OCI-LY3 (cell line): ENCODE results near the gene PREP.
"Not testable (repeated sequence)": the region's sequence is repeated elsewhere in the genome, so short reads cannot be mapped to it uniquely, and the experiment has no call there.

ENCODE experiments used
- H2AFZ ChIP-seq: fragments of 200-600, 300-600 bp; shearing (Covaris generic); 2 replicates; pipeline ENCODE4 v1.6.0; 2014; ENCODE audit warnings: antibody characterized with exemption, low read depth, low read length
- H3K27ac ChIP-seq: fragments of 200-600, 300-600 bp; sonication (generic); 2 replicates; pipeline ENCODE4 v1.5.1; 2014; ENCODE audit warnings: mild to moderate bottlenecking, low read length, moderate library complexity, mixed read lengths
- H3K27me3 ChIP-seq: fragments of 200-600, 300-600 bp; sonication (generic); 2 replicates; pipeline ENCODE4 v1.6.1; 2014; ENCODE audit warnings: low read depth, low read length, mixed read lengths
- H3K36me3 ChIP-seq: fragments of 200-600, 300-600 bp; sonication (generic); replicated peaks from 2 replicates; pipeline ENCODE3; 2014; ENCODE audit warnings: low read depth, low read length, mixed read lengths
- H3K4me1 ChIP-seq: fragments of 300-600, 200-600 bp; sonication (generic); 2 replicates; pipeline ENCODE4 v1.6.1; 2014; ENCODE audit warnings: low read length, mixed read lengths
- H3K4me2 ChIP-seq: fragments of 200-600, 300-600 bp; sonication (generic); 2 replicates; pipeline ENCODE4 v1.6.1; 2014; ENCODE audit warnings: low read length, mixed read lengths
- H3K4me3 ChIP-seq: fragments of 300-600, 200-600 bp; sonication (generic); 2 replicates; pipeline ENCODE4 v1.5.1; 2014; ENCODE audit warnings: antibody characterized with exemption, mild to moderate bottlenecking, low read length, moderate library complexity
- H3K79me2 ChIP-seq: fragments of 300-600, 200-600 bp; shearing (Covaris generic); 2 replicates; pipeline ENCODE4 v1.6.1; 2014; ENCODE audit warnings: mild to moderate bottlenecking, low read length, mixed read lengths
- H3K9ac ChIP-seq: fragments of 300-600, 200-600 bp; shearing (Covaris generic); 2 replicates; pipeline ENCODE4 v1.6.0; 2014; ENCODE audit warnings: mild to moderate bottlenecking, low read length, moderate library complexity
- H3K9me3 ChIP-seq: fragments of 200-600, 300-600 bp; shearing (Covaris generic); 2 replicates; pipeline ENCODE4 v1.6.1; 2014; ENCODE audit warnings: low read length, mixed read lengths; ENCODE audit not compliant: insufficient read depth
- H4K20me1 ChIP-seq: fragments of 200-600, 300-600 bp; sonication (generic); 2 replicates; pipeline ENCODE4 v1.6.1; 2016; ENCODE audit warnings: low read length, mixed read lengths; ENCODE audit not compliant: insufficient read depth
- EZH2phosphoT487 ChIP-seq: fragments of 200-600 bp; shearing (Covaris generic); IDR thresholded peaks from 2 replicates; pipeline ENCODE4 v1.6.1; 2018; ENCODE audit warnings: antibody characterized with exemption, mixed run types, low read depth
- TF ChIP-seq, protein P1 (sequence below): fragments of 200-600, 300-600 bp; sonication (generic); IDR thresholded peaks from 2 replicates; pipeline ENCODE4 v1.5.1; 2014; ENCODE audit warnings: antibody characterized with exemption, low read length, low read depth

The PREP gene

DNA sequence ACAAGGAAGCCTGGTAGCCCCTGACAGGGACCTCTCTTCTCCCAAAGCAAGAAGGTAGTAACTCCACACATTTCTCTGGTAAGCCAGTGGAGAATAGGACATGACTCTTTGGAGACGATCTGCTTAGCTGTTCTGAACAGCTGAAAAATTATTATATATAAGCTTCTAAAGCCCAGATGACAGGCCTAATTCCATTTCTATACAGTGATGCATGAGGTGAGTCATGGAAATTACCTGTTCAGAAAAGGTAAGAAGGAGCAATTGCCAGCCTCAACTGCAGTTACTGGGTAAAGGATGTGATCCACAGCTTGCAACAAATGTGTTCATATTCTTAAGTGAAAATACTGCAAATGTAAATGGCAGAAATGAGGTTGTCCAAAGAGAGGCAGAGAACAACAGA is 54.0 kb downstream of the PREP start:
- no peaks in the 10 kb centered on the region for H4K20me1 ChIP-seq
- H3K27me3 ChIP-seq: no peaks in the 10 kb centered on the region
- no peak overlapping the region for H3K4me3 ChIP-seq
- TF ChIP-seq, protein P1, sequence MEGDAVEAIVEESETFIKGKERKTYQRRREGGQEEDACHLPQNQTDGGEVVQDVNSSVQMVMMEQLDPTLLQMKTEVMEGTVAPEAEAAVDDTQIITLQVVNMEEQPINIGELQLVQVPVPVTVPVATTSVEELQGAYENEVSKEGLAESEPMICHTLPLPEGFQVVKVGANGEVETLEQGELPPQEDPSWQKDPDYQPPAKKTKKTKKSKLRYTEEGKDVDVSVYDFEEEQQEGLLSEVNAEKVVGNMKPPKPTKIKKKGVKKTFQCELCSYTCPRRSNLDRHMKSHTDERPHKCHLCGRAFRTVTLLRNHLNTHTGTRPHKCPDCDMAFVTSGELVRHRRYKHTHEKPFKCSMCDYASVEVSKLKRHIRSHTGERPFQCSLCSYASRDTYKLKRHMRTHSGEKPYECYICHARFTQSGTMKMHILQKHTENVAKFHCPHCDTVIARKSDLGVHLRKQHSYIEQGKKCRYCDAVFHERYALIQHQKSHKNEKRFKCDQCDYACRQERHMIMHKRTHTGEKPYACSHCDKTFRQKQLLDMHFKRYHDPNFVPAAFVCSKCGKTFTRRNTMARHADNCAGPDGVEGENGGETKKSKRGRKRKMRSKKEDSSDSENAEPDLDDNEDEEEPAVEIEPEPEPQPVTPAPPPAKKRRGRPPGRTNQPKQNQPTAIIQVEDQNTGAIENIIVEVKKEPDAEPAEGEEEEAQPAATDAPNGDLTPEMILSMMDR: no peak
- TF ChIP-seq EZH2phosphoT487: no peak
- H3K36me3 ChIP-seq: no peaks in the 10 kb centered on the region
- no peak overlapping the region for H2AFZ ChIP-seq
- no peaks in the 10 kb centered on the region for H3K4me1 ChIP-seq
- H3K9ac ChIP-seq: no peak overlapping the region
- H3K9me3 ChIP-seq: no peaks in the 10 kb centered on the region
- H3K27ac ChIP-seq: no peak overlapping the region
- no peaks in the 10 kb centered on the region for H3K79me2 ChIP-seq
- no peak overlapping the region for H3K4me2 ChIP-seq

DNA sequence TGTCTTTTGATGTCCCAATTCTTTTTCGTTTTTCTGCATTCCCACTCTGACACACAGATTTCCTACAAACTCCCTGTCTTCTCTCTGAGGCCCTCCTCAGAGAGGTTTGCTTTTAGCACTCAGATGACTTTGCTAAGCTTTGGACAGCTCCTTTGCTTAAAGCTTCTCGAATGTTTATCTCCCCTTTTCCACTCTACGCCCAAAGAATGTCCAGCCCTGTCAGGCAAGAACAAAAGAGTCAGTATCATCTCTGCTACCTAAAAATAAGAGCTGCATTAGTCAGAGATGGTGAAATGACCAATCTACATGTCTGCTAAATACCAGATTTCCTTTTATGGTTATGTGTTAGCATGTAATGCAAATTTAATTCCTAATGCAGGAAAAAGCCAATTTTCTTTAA is 56.8 kb downstream of the PREP start:
- H3K4me1 ChIP-seq: no peaks in the 10 kb centered on the region
- no peaks in the 10 kb centered on the region for H3K36me3 ChIP-seq
- H3K79me2 ChIP-seq: no peaks in the 10 kb centered on the region
- no peak overlapping the region for H3K27ac ChIP-seq
- no peaks in the 10 kb centered on the region for H3K9me3 ChIP-seq
- H3K27me3 ChIP-seq: no peaks in the 10 kb centered on the region
- no peak overlapping the region for H3K4me3 ChIP-seq
- H3K9ac ChIP-seq: no peak overlapping the region
- no peak overlapping the region for H2AFZ ChIP-seq
- H3K4me2 ChIP-seq: no peak overlapping the region
- TF ChIP-seq, protein P1: no peak
- TF ChIP-seq EZH2phosphoT487: no peak
- no peaks in the 10 kb centered on the region for H4K20me1 ChIP-seq

DNA sequence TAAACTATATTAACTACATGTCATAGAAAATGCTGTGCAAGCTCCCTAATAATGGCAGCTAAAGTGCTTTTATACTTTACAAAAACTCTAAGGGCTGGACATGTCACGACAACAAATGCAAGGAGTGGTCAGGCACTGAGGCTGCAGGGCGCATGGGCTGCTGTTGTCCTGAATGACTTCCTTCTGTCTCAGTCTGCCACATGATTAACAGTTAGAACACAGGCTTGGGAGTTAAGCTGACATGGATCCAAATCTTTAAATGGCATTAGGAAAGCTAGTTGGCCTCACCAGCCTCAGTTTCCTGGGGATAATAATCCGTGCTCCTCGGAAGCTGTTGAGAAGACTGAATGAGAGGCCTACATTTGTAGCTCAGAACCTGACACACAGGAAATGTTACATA is 57.4 kb downstream of the PREP start:
- Histone ChIP-seq H2AFZ (no peak overlapping the region), H3K36me3 (no peaks in the 10 kb centered on the region)

DNA sequence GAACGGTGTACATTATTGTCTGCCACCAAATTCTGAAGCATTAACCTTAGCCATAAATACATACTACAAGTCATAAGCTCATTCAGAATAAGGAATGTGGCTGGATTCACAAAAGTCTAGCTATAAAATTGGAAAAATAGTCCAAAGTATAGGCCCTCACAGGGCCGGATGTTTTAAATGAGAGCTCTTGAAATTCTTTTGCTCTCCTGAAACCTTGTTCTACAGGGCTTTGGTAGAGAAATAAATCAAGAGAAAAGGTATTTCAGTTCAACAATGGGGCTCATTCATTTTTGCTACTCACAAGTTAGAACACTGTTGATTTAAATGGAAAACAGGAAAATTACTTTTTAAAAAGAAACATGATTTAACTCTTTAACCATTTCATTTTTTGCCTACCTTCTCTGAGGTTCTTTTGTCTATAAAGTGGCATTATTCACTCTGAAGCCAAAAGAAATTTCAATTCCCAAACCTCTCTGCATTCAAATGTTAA is 58.0 kb downstream of the PREP start:
- no peak for TF ChIP-seq EZH2phosphoT487
- TF ChIP-seq, protein P1: no peak
- H3K9ac ChIP-seq: no peak overlapping the region
- no peaks in the 10 kb centered on the region for H3K9me3 ChIP-seq
- H3K27me3 ChIP-seq: no peaks in the 10 kb centered on the region
- no peak overlapping the region for H2AFZ ChIP-seq
- H3K79me2 ChIP-seq: no peaks in the 10 kb centered on the region
- H3K4me3 ChIP-seq: no peak overlapping the region
- H3K4me2 ChIP-seq: no peak overlapping the region
- H4K20me1 ChIP-seq: no peaks in the 10 kb centered on the region
- no peak overlapping the region for H3K27ac ChIP-seq
- H3K36me3 ChIP-seq: no peaks in the 10 kb centered on the region
- no peaks in the 10 kb centered on the region for H3K4me1 ChIP-seq

More for the DNA sequence above, 57.4 kb downstream of the PREP start:
- H3K79me2 ChIP-seq: no peaks in the 10 kb centered on the region
- TF ChIP-seq, protein P1: no peak
- TF ChIP-seq EZH2phosphoT487: no peak
- H3K27ac ChIP-seq: no peak overlapping the region
- no peaks in the 10 kb centered on the region for H3K9me3 ChIP-seq
- no peaks in the 10 kb centered on the region for H3K27me3 ChIP-seq
- H4K20me1 ChIP-seq: no peaks in the 10 kb centered on the region
- H3K9ac ChIP-seq: no peak overlapping the region
- no peak overlapping the region for H3K4me2 ChIP-seq
- H3K4me1 ChIP-seq: no peaks in the 10 kb centered on the region
- no peak overlapping the region for H3K4me3 ChIP-seq

DNA sequence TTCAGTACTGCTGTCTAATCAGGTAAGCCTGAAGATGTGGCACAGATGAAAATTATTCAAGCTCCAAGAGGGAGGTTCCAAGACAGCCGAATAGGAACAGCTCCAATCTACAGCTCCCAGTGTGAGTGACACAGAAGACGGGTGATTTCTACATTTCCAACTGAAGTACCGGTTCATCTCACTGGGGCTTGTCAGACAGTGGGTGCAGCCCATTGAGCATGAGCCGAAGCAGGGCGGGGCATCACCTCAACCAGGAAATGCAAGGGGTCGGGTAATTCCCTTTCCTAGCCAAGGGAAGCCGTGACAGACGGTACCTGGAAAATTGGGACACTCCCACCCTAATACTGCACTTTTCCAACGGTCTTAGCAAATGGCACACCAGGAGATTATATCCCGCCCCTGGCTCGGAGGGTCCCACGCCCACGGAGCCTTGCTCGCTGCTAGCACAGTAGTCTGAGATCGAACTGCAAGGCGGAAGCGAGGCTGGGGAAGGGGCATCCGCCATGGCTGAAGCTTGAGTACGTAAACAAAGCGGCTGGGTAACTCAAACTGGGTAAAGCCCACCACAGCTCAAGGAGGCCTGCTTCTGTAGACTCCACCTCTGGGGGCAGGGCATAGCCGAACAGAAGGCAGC is 64.4 kb downstream of the PREP start:
- not testable (repeated sequence) for H3K4me2 ChIP-seq, H3K4me3 ChIP-seq, H3K27me3 ChIP-seq, H3K9me3 ChIP-seq, H3K79me2 ChIP-seq, H2AFZ ChIP-seq, H3K27ac ChIP-seq, H4K20me1 ChIP-seq, H3K4me1 ChIP-seq, H3K9ac ChIP-seq, H3K36me3 ChIP-seq
